ENCODE data around the gene SORL1-AS1.

SORL1-AS1 gene

GRCh38 chr11:121439759-121440158 lies 13.0 kb downstream of the SORL1-AS1 start:
- no peak for DNase-seq (ENCODE audit: low read depth)
- H3K4me3 ChIP-seq (ENCODE audit: low read depth, low read length): no peak overlapping the region
- TF ChIP-seq CTCF (IDR thresholded peaks at IDR 0.05; ENCODE audit: insufficient read depth, low read length): no peak

GRCh38 chr11:121439337-121439736 lies 13.4 kb downstream of the SORL1-AS1 start:
- peak; percentile 15 for DNase-seq (ENCODE audit: low read depth)
- no peak for TF ChIP-seq CTCF (IDR thresholded peaks at IDR 0.05; ENCODE audit: insufficient read depth, low read length)
- H3K4me3 ChIP-seq (ENCODE audit: low read depth, low read length): no peak overlapping the region

- DNase-seq (ENCODE audit: low read depth): no peak
- H3K4me3 ChIP-seq (ENCODE audit: low read depth, low read length): no peak overlapping the region
- no peak for TF ChIP-seq CTCF (IDR thresholded peaks at IDR 0.05; ENCODE audit: insufficient read depth, low read length)
These were observed 15.1 kb downstream of the SORL1-AS1 start for GRCh38 chr11:121437686-121438078.

GRCh38 chr11:121437018-121437685 lies 15.6 kb downstream of the SORL1-AS1 start:
- TF ChIP-seq CTCF (IDR thresholded peaks at IDR 0.05; ENCODE audit: insufficient read depth, low read length): no peak
- peak; percentile 45 for DNase-seq (ENCODE audit: low read depth)

GRCh38 chr11:121435551-121436511 lies 16.9 kb downstream of the SORL1-AS1 start:
- no peak for DNase-seq (ENCODE audit: low read depth)
- no peak overlapping the region for H3K4me3 ChIP-seq (ENCODE audit: low read depth, low read length)
- TF ChIP-seq CTCF (IDR thresholded peaks at IDR 0.05; ENCODE audit: insufficient read depth, low read length): no peak

More at GRCh38 chr11:121437018-121437685, 15.6 kb downstream of the SORL1-AS1 start:
- no peak overlapping the region for H3K4me3 ChIP-seq (ENCODE audit: low read depth, low read length)

GRCh38 chr11:121435132-121435531 lies 17.6 kb downstream of the SORL1-AS1 start:
- no peak overlapping the region for H3K4me3 ChIP-seq (ENCODE audit: low read depth, low read length)
- TF ChIP-seq CTCF (IDR thresholded peaks at IDR 0.05; ENCODE audit: insufficient read depth, low read length): no peak
- no peak for DNase-seq (ENCODE audit: low read depth)
